Endothelial cell of umbilical vein (primary cell): ENCODE data around the gene LRFN5. TPM values are rescaled to one million over a fixed set of nuclear protein-coding genes. Genes with fewer than 3 reads are reported as not detected.
"Not testable (repeated sequence)": the region's sequence is repeated elsewhere in the genome, so short reads cannot be mapped to it uniquely, and the experiment has no call there.

ENCODE experiments used
- BruUV-seq: library from RNA; stranded (reverse); fragments of 400-500 nt; replicated peaks from 2 replicates; lab custom pipeline; 2021; lab: Mats Ljungman, UMichigan
- CTCF ChIA-PET: fragments of 300-600, 350-600 bp; sonication (Branson Sonifier 250); formaldehyde crosslinking; loops from one replicate; lab custom pipeline; 2021; ENCODE audit warnings: antibody characterized with exemption, inconsistent platforms; lab: Charles Lee
- POLR2A ChIA-PET: fragments of 300-600, 350-600 bp; sonication (Branson Sonifier 250); formaldehyde crosslinking; loops from one replicate; lab custom pipeline; 2021; ENCODE audit warnings: antibody characterized with exemption, inconsistent platforms; lab: Charles Lee
- DNase-seq: peaks from one replicate; pipeline ENCODE4 v3.0.0-alpha.2; 2011; ENCODE audit warnings: low read depth, low spot score
- FAIRE-seq: peaks from 2 replicates; lab custom pipeline; 2011; peaks lifted over from hg19 to GRCh38; lab: Jason Lieb, UNC
- H2AFZ ChIP-seq: 2 replicates; pipeline ENCODE4 v1.6.0; 2012; ENCODE audit warnings: low read depth, low read length, control low read depth, inconsistent platforms
- H3K27ac ChIP-seq: 2 replicates; pipeline ENCODE4 v1.5.1; 2011; ENCODE audit warnings: low read depth, mild to moderate bottlenecking, control low read depth, low read length, moderate library complexity; ENCODE audit not compliant: insufficient read depth
- H3K27me3 ChIP-seq, 2 experiments: 2 replicates each; pipeline versions ENCODE4 v1.6.0 to v1.6.1; 2011; ENCODE audit warnings: low read length in 2 of 2, mixed read lengths in 1 of 2; ENCODE audit not compliant: control insufficient read depth in 2 of 2, insufficient read depth in 2 of 2
- H3K36me3 ChIP-seq, 2 experiments: 2 replicates in 1 of 2; 3 replicates in 1 of 2; pipeline ENCODE4 v1.5.1; 2011; ENCODE audit warnings: low read length in 2 of 2, mild to moderate bottlenecking in 1 of 2, moderate library complexity in 1 of 2; ENCODE audit not compliant: control insufficient read depth in 2 of 2, insufficient read depth in 2 of 2; ENCODE audit errors: extremely low read depth in 1 of 2
- H3K4me1 ChIP-seq: 3 replicates; pipeline ENCODE4 v1.5.1; 2011; ENCODE audit warnings: mild to moderate bottlenecking, low read length; ENCODE audit not compliant: control insufficient read depth, insufficient read depth; ENCODE audit errors: extremely low read depth
- H3K4me2 ChIP-seq: 2 replicates; pipeline ENCODE4 v1.6.1; 2011; ENCODE audit warnings: low read length, control low read depth, mixed read lengths; ENCODE audit not compliant: insufficient read depth
- H3K4me3 ChIP-seq, 3 experiments: fragments of 200-600 bp in 1 of 3; sonication (generic), shearing (Covaris generic) in 1 of 3; replicated peaks in 1 of 3; 2 replicates each; pipeline ENCODE4 v1.5.1; 2011 to 2016; ENCODE audit warnings: control low read depth in 3 of 3, low read length in 3 of 3, mild to moderate bottlenecking in 2 of 3, inconsistent platforms in 1 of 3, low read depth in 1 of 3, moderate library complexity in 1 of 3; ENCODE audit not compliant: insufficient read depth in 1 of 3
- H3K79me2 ChIP-seq: 2 replicates; pipeline ENCODE4 v1.6.0; 2012; ENCODE audit warnings: low read length, inconsistent platforms; ENCODE audit not compliant: control insufficient read depth, insufficient read depth
- H3K9ac ChIP-seq: replicated peaks from 2 replicates; pipeline ENCODE3; 2011; ENCODE audit warnings: low read length, control low read depth; ENCODE audit not compliant: insufficient read depth; ENCODE audit errors: extremely low read depth
- H3K9me1 ChIP-seq: replicated peaks from 3 replicates; pipeline ENCODE4 v1.6.0; 2011; ENCODE audit warnings: mild to moderate bottlenecking, low read length; ENCODE audit not compliant: control insufficient read depth, insufficient read depth; ENCODE audit errors: extremely low read depth
- H3K9me3 ChIP-seq: replicated peaks from 2 replicates; pipeline ENCODE4 v1.5.1; 2012; ENCODE audit warnings: low read length, inconsistent platforms; ENCODE audit not compliant: control insufficient read depth, insufficient read depth
- H4K20me1 ChIP-seq: replicated peaks from 2 replicates; pipeline ENCODE3; 2011; ENCODE audit warnings: mild to moderate bottlenecking, low read length; ENCODE audit not compliant: control insufficient read depth, insufficient read depth; ENCODE audit errors: extremely low read depth
- CTCF ChIP-seq, 2 donors: IDR thresholded peaks; 1 replicate in 1 of 2; 2 replicates in 1 of 2; pipeline ENCODE4 v1.5.1; 2011; ENCODE audit warnings: low read length in 2 of 2, mild to moderate bottlenecking in 2 of 2, moderate library complexity in 2 of 2, control low read depth in 1 of 2, inconsistent platforms in 1 of 2, low read depth in 1 of 2; ENCODE audit not compliant: insufficient read depth in 1 of 2; ENCODE audit errors: extremely low read depth in 1 of 2
- EZH2 ChIP-seq: IDR thresholded peaks from 2 replicates; pipeline ENCODE4 v1.6.1; 2012; ENCODE audit warnings: borderline replicate concordance, low read depth, mild to moderate bottlenecking, moderate library complexity, low read length, inconsistent platforms; ENCODE audit not compliant: severe bottlenecking
- FOS ChIP-seq: IDR thresholded peaks from 2 replicates; pipeline ENCODE4 v1.6.1; 2011; ENCODE audit warnings: mild to moderate bottlenecking, low read length, moderate library complexity, borderline replicate concordance; ENCODE audit not compliant: insufficient read depth
- GATA2 ChIP-seq: IDR thresholded peaks from 2 replicates; pipeline ENCODE4 v1.7.0; 2011; ENCODE audit warnings: low read depth, mild to moderate bottlenecking, moderate library complexity, mixed read lengths, low read length; ENCODE audit not compliant: insufficient read length, insufficient read depth
- JUN ChIP-seq: IDR thresholded peaks from 2 replicates; pipeline ENCODE4 v1.6.1; 2011; ENCODE audit warnings: borderline replicate concordance, low read depth; ENCODE audit not compliant: insufficient read length, insufficient read depth
- MAX ChIP-seq: IDR thresholded peaks from 2 replicates; pipeline ENCODE4 v1.6.1; 2011; ENCODE audit not compliant: insufficient read depth, insufficient read length
- MYC ChIP-seq: IDR thresholded peaks from one replicate; pipeline ENCODE4 v1.6.1; 2011; ENCODE audit warnings: mild to moderate bottlenecking, low read depth, low read length
- POLR2A ChIP-seq: IDR thresholded peaks from 2 replicates; pipeline ENCODE4 v1.6.1; 2012; ENCODE audit warnings: low read depth, mild to moderate bottlenecking, control low read depth, low read length
- POLR2AphosphoS5 ChIP-seq: IDR thresholded peaks from 2 replicates; pipeline ENCODE4 v1.6.1; 2012; ENCODE audit warnings: low read depth, mild to moderate bottlenecking, control low read depth, low read length, moderate library complexity; ENCODE audit not compliant: insufficient read depth
- dilution Hi-C: fragments of 300-500 bp; cut with MboI; formaldehyde crosslinking; loops from one replicate; pipeline ENCODE4 v1.15.0; 2019; ENCODE audit warnings: low sequenced_read_pairs; ENCODE audit not compliant: extremely low pct_ligation_motif_present
- intact Hi-C: fragments of 100-400 bp; cut with micrococcal nuclease; formaldehyde crosslinking; loops from one replicate; pipeline ENCODE4 v1.10.0; 2022
- polyA plus RNA-seq, 4 experiments: library from polyadenylated mRNA; depleted of rRNA in 3 of 4; stranded (reverse) in 3 of 4; unstranded in 1 of 4; fragments of >200 nt; gene quantifications; 2 replicates each; pipeline versions ENCODE4 v1.2.1 to v1.2.3, GENCODE V29; 2011 to 2012; ENCODE audit warnings: missing spikeins in 1 of 4
- total RNA-seq: library from RNA; stranded (reverse); gene quantifications from 2 replicates; pipeline ENCODE4 v1.2.3, GENCODE V29; 2021

Gene LRFN5
- total and polyA plus RNA-seq, 2 donors (not counting 3 experiments of a cell fraction or from before 2014, with no cell fraction given) = not detected

- H3K27ac ChIP-seq, H3K9me3 ChIP-seq, DNase-seq, H3K9ac ChIP-seq, H3K4me3 ChIP-seq, H3K27me3 ChIP-seq, H3K4me2 ChIP-seq, H2AFZ ChIP-seq, POLR2A ChIA-PET, intact Hi-C loops, H3K36me3 ChIP-seq, H4K20me1 ChIP-seq, BruUV-seq, H3K9me1 ChIP-seq, dilution Hi-C loops, H3K4me1 ChIP-seq, H3K79me2 ChIP-seq, FAIRE-seq, CTCF ChIA-PET: not testable (repeated sequence)
Measured at GRCh38 chr14:41674511-41674971, 67.9 kb downstream of the LRFN5 start.

GRCh38 chr14:41699486-41699885 lies 92.8 kb downstream of the LRFN5 start:
- no peaks in the 10 kb centered on the region for H3K36me3 ChIP-seq
- no peak for DNase-seq
- H3K27me3 ChIP-seq = no peaks in the 10 kb centered on the region
- no TSS peak for BruUV-seq
- no peak for FAIRE-seq
- no peak overlapping the region for H2AFZ ChIP-seq
- intact Hi-C loops = no loop called here
- H3K4me1 ChIP-seq = no peaks in the 10 kb centered on the region
- no peaks in the 10 kb centered on the region for H3K9me3 ChIP-seq
- dilution Hi-C loops = no loop called here
- ChIA-PET POLR2A (no interaction called here), CTCF (no interaction called here)
- no peak overlapping the region for H3K9ac ChIP-seq
- H3K27ac ChIP-seq = no peak overlapping the region
- no peak overlapping the region for H3K4me3 ChIP-seq
- H3K9me1 ChIP-seq = no peaks in the 10 kb centered on the region
- H3K79me2 ChIP-seq = no peaks in the 10 kb centered on the region
- H4K20me1 ChIP-seq = no peaks in the 10 kb centered on the region
- H3K4me2 ChIP-seq = no peak overlapping the region
- TF ChIP-seq POLR2AphosphoS5 = no peak
- no peak for TF ChIP-seq MYC
- TF ChIP-seq POLR2A = no peak
- TF ChIP-seq EZH2 = no peak
- no peak for TF ChIP-seq CTCF (IDR thresholded peaks at IDR 0.05; ENCODE audit: extremely low read depth in 1 of 2, insufficient read depth in 1 of 2, low read depth in 1 of 2, low read length in 2 of 2)
- TF ChIP-seq GATA2 = no peak
- TF ChIP-seq JUN = no peak
- TF ChIP-seq MAX = no peak
- TF ChIP-seq FOS = no peak
